AG04450 (cell line): ENCODE results near the gene CTTN. TPM values are rescaled to one million over a fixed set of nuclear protein-coding genes. Genes with fewer than 3 reads are reported as not detected.

Experiments
- CTCF ChIA-PET: fragments of 300-600, 350-600 bp; formaldehyde crosslinking; extraction: SDS; loops from one replicate; lab custom pipeline; 2022; ENCODE audit warnings: antibody characterized with exemption, inconsistent platforms; lab: Charles Lee
- POLR2A ChIA-PET: fragments of 350-600 bp; formaldehyde crosslinking; extraction: SDS; loops from one replicate; lab custom pipeline; 2021; ENCODE audit warnings: antibody characterized with exemption, inconsistent platforms; lab: Yijun Ruan, JAX
- DNase-seq: peaks from one replicate; pipeline ENCODE4 v3.0.0-alpha.2; 2011; ENCODE audit warnings: low read depth, low spot score
- H3K27ac ChIP-seq: one replicate; pipeline ENCODE4 v1.5.1; 2012; ENCODE audit warnings: low read depth, low read length, control low read depth
- H3K27me3 ChIP-seq: one replicate; pipeline ENCODE4 v1.6.0; 2012; ENCODE audit warnings: low read length; ENCODE audit not compliant: control insufficient read depth, insufficient read depth
- H3K4me3 ChIP-seq: 2 replicates; pipeline ENCODE4 v1.5.1; 2011; ENCODE audit warnings: mild to moderate bottlenecking, low read depth, low read length, control low read depth
- H3K9me3 ChIP-seq: 2 replicates; pipeline ENCODE4 v1.5.1; 2012; ENCODE audit warnings: low read length; ENCODE audit not compliant: control insufficient read depth, insufficient read depth
- polyA plus RNA-seq: library from polyadenylated mRNA; depleted of rRNA; stranded (reverse); fragments of >200 nt; gene quantifications from 2 replicates; pipeline ENCODE4 v1.2.3, GENCODE V29; 2011
- TF ChIP-seq, protein P1 (sequence below): IDR thresholded peaks from 2 replicates; pipeline ENCODE4 v1.5.1; 2011; ENCODE audit warnings: low read depth, low read length, control low read depth, inconsistent platforms

The CTTN gene
- polyA plus RNA-seq, 1 experiment, result 180 TPM

DNA sequence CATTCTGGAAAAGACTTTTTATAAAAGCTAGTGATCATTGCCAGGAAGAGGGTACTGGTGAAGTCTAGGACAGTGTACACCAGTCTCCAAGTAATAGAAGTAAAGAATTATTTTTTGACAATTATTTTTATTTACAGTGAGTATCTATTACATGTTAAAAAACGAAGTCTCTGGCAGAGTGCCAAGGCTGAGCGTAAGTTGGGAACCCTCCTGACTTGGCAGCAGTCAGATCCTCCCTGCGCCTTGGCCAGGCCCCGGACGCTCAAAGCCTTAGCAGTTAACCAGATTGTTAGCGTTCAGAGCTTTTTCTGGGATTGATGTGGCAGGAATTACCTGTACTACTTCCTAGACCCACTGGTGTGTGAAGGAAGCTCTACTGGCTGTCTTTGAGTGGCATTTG is 38.1 kb upstream of the CTTN start:
- H3K4me3 ChIP-seq, result no peak overlapping the region
- CTCF ChIA-PET, result interaction anchor here (0.6 kb wide), 1 partner anchor 8 kb away, joined by 3 read pairs; no protein-coding TSS in a partner anchor
- POLR2A ChIA-PET, result no interaction called here
- no peak for DNase-seq
- TF ChIP-seq, protein P1, sequence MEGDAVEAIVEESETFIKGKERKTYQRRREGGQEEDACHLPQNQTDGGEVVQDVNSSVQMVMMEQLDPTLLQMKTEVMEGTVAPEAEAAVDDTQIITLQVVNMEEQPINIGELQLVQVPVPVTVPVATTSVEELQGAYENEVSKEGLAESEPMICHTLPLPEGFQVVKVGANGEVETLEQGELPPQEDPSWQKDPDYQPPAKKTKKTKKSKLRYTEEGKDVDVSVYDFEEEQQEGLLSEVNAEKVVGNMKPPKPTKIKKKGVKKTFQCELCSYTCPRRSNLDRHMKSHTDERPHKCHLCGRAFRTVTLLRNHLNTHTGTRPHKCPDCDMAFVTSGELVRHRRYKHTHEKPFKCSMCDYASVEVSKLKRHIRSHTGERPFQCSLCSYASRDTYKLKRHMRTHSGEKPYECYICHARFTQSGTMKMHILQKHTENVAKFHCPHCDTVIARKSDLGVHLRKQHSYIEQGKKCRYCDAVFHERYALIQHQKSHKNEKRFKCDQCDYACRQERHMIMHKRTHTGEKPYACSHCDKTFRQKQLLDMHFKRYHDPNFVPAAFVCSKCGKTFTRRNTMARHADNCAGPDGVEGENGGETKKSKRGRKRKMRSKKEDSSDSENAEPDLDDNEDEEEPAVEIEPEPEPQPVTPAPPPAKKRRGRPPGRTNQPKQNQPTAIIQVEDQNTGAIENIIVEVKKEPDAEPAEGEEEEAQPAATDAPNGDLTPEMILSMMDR, result no peak
- H3K27ac ChIP-seq, result no peak overlapping the region
- H3K9me3 ChIP-seq, result no peaks in the 10 kb centered on the region
- H3K27me3 ChIP-seq, result no peaks in the 10 kb centered on the region

DNA sequence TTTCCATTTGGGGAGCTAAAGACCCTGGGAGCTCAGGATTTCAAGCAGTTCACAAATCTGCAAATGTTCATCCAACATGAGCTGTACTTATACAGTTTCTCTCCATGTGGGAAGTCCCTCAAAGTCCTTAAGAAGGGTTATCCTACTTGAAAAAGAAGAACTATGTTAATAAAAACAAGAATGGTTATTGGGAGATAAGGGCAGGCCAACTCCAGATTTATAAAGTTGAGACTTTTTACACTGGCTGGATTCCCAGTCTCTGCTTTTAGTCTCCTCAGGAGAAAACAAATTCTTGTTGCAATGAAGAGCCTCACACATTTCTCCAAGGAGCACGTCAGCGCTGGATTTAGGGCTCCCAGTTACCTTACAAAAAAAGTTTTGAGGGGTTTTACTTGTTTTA is 34.2 kb upstream of the CTTN start:
- DNase-seq, result no peak
- CTCF ChIA-PET, result no interaction called here
- Histone ChIP-seq H3K9me3 (no peaks in the 10 kb centered on the region), H3K27ac (no peak overlapping the region), H3K4me3 (no peak overlapping the region), H3K27me3 (no peaks in the 10 kb centered on the region)
- TF ChIP-seq, protein P1, result no peak
- POLR2A ChIA-PET, result no interaction called here

GRCh38 chr11:70364745-70365543 is 33.4 kb upstream of the CTTN start:
- TF ChIP-seq, protein P1, result no peak
- ChIA-PET CTCF (no interaction called here), POLR2A (no interaction called here)
- no peaks in the 10 kb centered on the region for H3K9me3 ChIP-seq
- H3K27ac ChIP-seq, result no peak overlapping the region
- no peaks in the 10 kb centered on the region for H3K27me3 ChIP-seq
- no peak for DNase-seq
- no peak overlapping the region for H3K4me3 ChIP-seq

DNA sequence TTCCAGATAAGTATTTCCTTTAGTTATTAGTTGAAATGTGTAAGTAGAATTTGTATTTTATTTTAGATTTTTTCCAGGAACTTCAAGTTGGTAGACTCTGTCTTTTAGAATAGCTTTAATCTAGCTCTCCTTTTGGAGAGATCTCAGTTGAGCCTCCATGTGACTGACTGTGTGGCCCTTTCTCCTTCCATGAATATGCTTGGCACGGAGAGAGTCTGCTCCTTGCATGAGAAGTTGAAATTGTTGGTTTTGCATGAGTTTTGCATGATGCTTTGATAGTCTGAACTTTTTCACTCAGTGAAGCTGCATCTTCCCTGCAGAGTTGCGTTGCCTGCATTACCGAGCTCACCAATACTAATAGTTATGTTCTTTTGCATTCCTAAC is 32.8 kb upstream of the CTTN start:
- DNase-seq, result no peak
- ChIA-PET POLR2A (no interaction called here), CTCF (no interaction called here)
- TF ChIP-seq, protein P1, result no peak
- H3K4me3 ChIP-seq, result no peak overlapping the region
- no peaks in the 10 kb centered on the region for H3K27me3 ChIP-seq
- H3K27ac ChIP-seq, result no peak overlapping the region
- H3K9me3 ChIP-seq, result no peaks in the 10 kb centered on the region

DNA sequence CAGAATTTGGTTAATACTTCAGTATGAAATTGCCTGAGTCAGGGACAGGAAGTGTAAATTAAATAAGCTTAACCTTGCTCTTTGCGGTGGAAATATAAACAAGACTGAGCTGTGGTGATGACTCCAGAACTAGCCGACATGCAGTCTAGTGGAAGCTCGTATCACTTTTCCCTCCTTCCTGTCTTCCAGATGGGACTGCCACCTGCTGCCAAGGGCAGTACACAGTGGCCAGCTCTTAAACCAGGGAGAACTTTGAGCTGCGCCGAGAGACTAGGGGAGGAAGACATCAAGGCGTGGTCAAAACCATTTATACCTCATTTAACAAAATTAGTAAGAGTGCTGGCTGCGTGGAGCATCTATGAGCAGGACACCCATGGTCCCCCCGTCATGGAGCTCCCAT is 31.3 kb upstream of the CTTN start:
- DNase-seq, result peak; percentile 49
- CTCF ChIA-PET, result interaction anchor here (0.5 kb wide), 2 partner anchors 29 to 471 kb away, joined by 3 read pairs; no protein-coding TSS in a partner anchor

More for the DNA sequence above, 31.3 kb upstream of the CTTN start:
- no peaks in the 10 kb centered on the region for H3K27me3 ChIP-seq
- POLR2A ChIA-PET, result interaction anchor here (0.6 to 1.7 kb wide), 3 partner anchors 15 to 622 kb away, joined by 3 to 7 read pairs (median 3); no protein-coding TSS in a partner anchor
- H3K4me3 ChIP-seq, result no peak overlapping the region
- TF ChIP-seq, protein P1, result peak; percentile 26; the same call in 1 of the 2 replicates
- H3K27ac ChIP-seq, result no peak overlapping the region
- no peaks in the 10 kb centered on the region; the same call in 1 of the 2 replicates for H3K9me3 ChIP-seq
